Activated B cell treated with CpG ODN at 0.5 μM for 24 hours (primary cell): ENCODE data around the gene SKOR1. TPM values are rescaled to one million over a fixed set of nuclear protein-coding genes. Genes with fewer than 3 reads are reported as not detected.

Source experiments
- ATAC-seq: fragments of 200-7000 bp; cut with Tn5 transposase; one replicate; pipeline ENCODE4 v1.10.0; 2021; ENCODE audit warnings: low read depth, mild to moderate bottlenecking, moderate library complexity
- CTCF ChIA-PET: fragments of 350-600 bp; sonication (Branson Sonifier 250); formaldehyde crosslinking; loops from one replicate; lab custom pipeline; 2021; ENCODE audit warnings: antibody characterized with exemption; lab: Charles Lee
- POLR2A ChIA-PET: fragments of 350-600 bp; sonication (Branson Sonifier 250); formaldehyde crosslinking; loops from one replicate; lab custom pipeline; 2021; ENCODE audit warnings: antibody characterized with exemption; lab: Charles Lee
- DNase-seq: peaks from one replicate; pipeline ENCODE4 v3.0.0; 2022
- H3K27ac Mint-ChIP-seq: one replicate; pipeline ENCODE4 v1.8.0; 2020; ENCODE audit warnings: mixed read lengths
- H3K27me3 Mint-ChIP-seq: one replicate; pipeline ENCODE4 v1.8.0; 2021; ENCODE audit warnings: mixed read lengths
- H3K36me3 Mint-ChIP-seq: one replicate; pipeline ENCODE4 v1.8.0; 2021; ENCODE audit warnings: low read depth, mixed read lengths
- H3K4me1 Mint-ChIP-seq: one replicate; pipeline ENCODE4 v1.8.0; 2021; ENCODE audit warnings: mixed read lengths
- H3K4me3 Mint-ChIP-seq: one replicate; pipeline ENCODE4 v1.8.0; 2020; ENCODE audit warnings: mild to moderate bottlenecking, mixed read lengths
- H3K9me3 Mint-ChIP-seq: one replicate; pipeline ENCODE4 v1.8.0; 2020; ENCODE audit warnings: mixed read lengths
- CTCF ChIP-seq: fragments of 200-600 bp; IDR thresholded peaks from one replicate; pipeline ENCODE4 v1.8.0; 2022; ENCODE audit warnings: antibody characterized with exemption, mild to moderate bottlenecking
- intact Hi-C: fragments of 100-400 bp; cut with micrococcal nuclease; formaldehyde crosslinking; loops from one replicate; pipeline ENCODE4 v1.15.1; 2024
- total RNA-seq: library from RNA; stranded (reverse); gene quantifications from 2 replicates; pipeline ENCODE4 v1.2.3, GENCODE V29; 2022

SKOR1 gene
- total RNA-seq, 1 donor from 2014 or later = 0.53 TPM

- TF ChIP-seq CTCF = no peak
- intact Hi-C loops = no loop called here
- Mint-ChIP-seq H3K4me1 (peaks cover 24% of the 10 kb centered on the region), H3K4me3 (no peak overlapping the region), H3K9me3 (no peaks in the 10 kb centered on the region), H3K27ac (no peak overlapping the region), H3K27me3 (no peaks in the 10 kb centered on the region), H3K36me3 (no peaks in the 10 kb centered on the region)
- no peak for ATAC-seq
- ChIA-PET POLR2A (no interaction called here), CTCF (interaction anchor here (1.2 to 2.6 kb wide), 2 partner anchors 9 to 358 kb away, joined by 4 to 10 read pairs; no protein-coding TSS in a partner anchor)
- no peak for DNase-seq
These were observed 29.0 kb downstream of the SKOR1 start for GRCh38 chr15:67854358-67854757.

GRCh38 chr15:67855842-67856241, 30.5 kb downstream of the SKOR1 start:
- Mint-ChIP-seq H3K4me1 (peaks cover 22% of the 10 kb centered on the region), H3K36me3 (no peaks in the 10 kb centered on the region), H3K27me3 (no peaks in the 10 kb centered on the region), H3K9me3 (no peaks in the 10 kb centered on the region), H3K27ac (no peak overlapping the region), H3K4me3 (no peak overlapping the region)
- ATAC-seq (no peak), DNase-seq (no peak)
- no peak for TF ChIP-seq CTCF
- CTCF ChIA-PET = no interaction called here
- POLR2A ChIA-PET = interaction anchor here (0.6 to 1.1 kb wide), 2 partner anchors 15 to 1154 kb away, joined by 4 read pairs; partner anchors contain the start of genes RNU6-1 and SMAD6
- intact Hi-C loops = no loop called here

GRCh38 chr15:67857220-67857619, 31.9 kb downstream of the SKOR1 start:
- intact Hi-C loops = no loop called here
- no peak for TF ChIP-seq CTCF
- Mint-ChIP-seq H3K36me3 (no peaks in the 10 kb centered on the region), H3K4me3 (no peak overlapping the region), H3K9me3 (no peaks in the 10 kb centered on the region), H3K4me1 (peaks cover 20% of the 10 kb centered on the region), H3K27ac (no peak overlapping the region), H3K27me3 (no peaks in the 10 kb centered on the region)
- no peak for DNase-seq
- POLR2A ChIA-PET = no interaction called here
- no peak for ATAC-seq
- CTCF ChIA-PET = no interaction called here

GRCh38 chr15:67859331-67859946, 34.1 kb downstream of the SKOR1 start:
- TF ChIP-seq CTCF = no peak
- ATAC-seq (no peak), DNase-seq (no peak)
- intact Hi-C loops = no loop called here
- Mint-ChIP-seq H3K27ac (no peak overlapping the region), H3K27me3 (no peaks in the 10 kb centered on the region), H3K9me3 (no peaks in the 10 kb centered on the region), H3K36me3 (no peaks in the 10 kb centered on the region), H3K4me3 (no peak overlapping the region), H3K4me1 (peaks cover 22% of the 10 kb centered on the region)
- POLR2A ChIA-PET = interaction anchor here (0.6 kb wide), 1 partner anchor 18 kb away, joined by 4 read pairs; no protein-coding TSS in a partner anchor
- CTCF ChIA-PET = no interaction called here

GRCh38 chr15:67861983-67862382, 36.7 kb downstream of the SKOR1 start:
- ATAC-seq = no peak
- intact Hi-C loops = no loop called here
- no peak for TF ChIP-seq CTCF
- no peak for DNase-seq
- ChIA-PET POLR2A (interaction anchor here (1.3 to 4.3 kb wide), 2 partner anchors 21 to 192 kb away, joined by 3 to 16 read pairs; partner anchors contain the start of gene PIAS1), CTCF (interaction anchor here (1.2 to 4.8 kb wide), 2 partner anchors 292 to 313 kb away, joined by 3 to 77 read pairs; no protein-coding TSS in a partner anchor)
- Mint-ChIP-seq H3K4me3 (no peak overlapping the region), H3K9me3 (no peaks in the 10 kb centered on the region), H3K4me1 (peaks cover 17% of the 10 kb centered on the region), H3K27ac (no peak overlapping the region), H3K36me3 (no peaks in the 10 kb centered on the region), H3K27me3 (peaks cover 6% of the 10 kb centered on the region)
